Mesenchymal stem cell (in vitro differentiated cells and primary cell): ENCODE results near the gene PCDHGB1.
A peak's percentile ranks its signal among the peaks of the same experiment; 100 is the strongest.

Experiments
- DNase-seq: peaks from one replicate; pipeline ENCODE4 v3.0.0-alpha.2; 2013
- H2AFZ ChIP-seq: one replicate; pipeline ENCODE4 v1.6.1; 2013; ENCODE audit warnings: low read depth, mild to moderate bottlenecking, control low read depth, inconsistent platforms, low read length, moderate library complexity
- H2AK5ac ChIP-seq: 2 replicates; pipeline ENCODE4 v1.6.1; 2013; ENCODE audit warnings: low read length, moderate library complexity, mild to moderate bottlenecking, inconsistent platforms; ENCODE audit not compliant: severe bottlenecking
- H2BK120ac ChIP-seq: one replicate; pipeline ENCODE4 v1.6.1; 2013; ENCODE audit warnings: low read depth, mild to moderate bottlenecking, inconsistent platforms, low read length, moderate library complexity
- H2BK12ac ChIP-seq, 2 experiments: one replicate each; pipeline ENCODE4 v1.6.1; 2013; ENCODE audit warnings: inconsistent platforms in 2 of 2, low read length in 2 of 2, mild to moderate bottlenecking in 2 of 2, moderate library complexity in 2 of 2, control low read depth in 1 of 2
- H2BK15ac ChIP-seq: one replicate; pipeline ENCODE4 v1.6.1; 2013; ENCODE audit warnings: mild to moderate bottlenecking, low read depth, inconsistent platforms; ENCODE audit not compliant: poor library complexity, severe bottlenecking
- H2BK5ac ChIP-seq: 2 replicates; pipeline ENCODE4 v1.6.1; 2013; ENCODE audit warnings: low read depth, mild to moderate bottlenecking, low read length, control low read depth, inconsistent platforms; ENCODE audit not compliant: poor library complexity, severe bottlenecking
- H3K14ac ChIP-seq, 2 experiments: one replicate each; pipeline ENCODE4 v1.6.1; 2013; ENCODE audit warnings: inconsistent platforms in 2 of 2, low read length in 2 of 2, control low read depth in 1 of 2, mild to moderate bottlenecking in 1 of 2, moderate library complexity in 1 of 2
- H3K18ac ChIP-seq, 2 experiments: one replicate each; pipeline ENCODE4 v1.6.1; 2013; ENCODE audit warnings: inconsistent platforms in 2 of 2, low read length in 2 of 2, control low read depth in 1 of 2, low read depth in 1 of 2, mild to moderate bottlenecking in 1 of 2
- H3K23ac ChIP-seq, 2 experiments: one replicate each; pipeline ENCODE4 v1.6.1; 2013; ENCODE audit warnings: inconsistent platforms in 2 of 2, low read length in 2 of 2, mild to moderate bottlenecking in 2 of 2, moderate library complexity in 2 of 2, control low read depth in 1 of 2
- H3K27ac ChIP-seq: 2 replicates; pipeline ENCODE4 v1.5.1; 2013; ENCODE audit warnings: mild to moderate bottlenecking, moderate library complexity, low read length, control low read depth, inconsistent platforms; ENCODE audit not compliant: poor library complexity, severe bottlenecking
- H3K27me3 ChIP-seq, 2 experiments: 2 replicates each; pipeline versions ENCODE4 v1.6.1 to v1.7.0; 2013; ENCODE audit warnings: low read length in 2 of 2, mild to moderate bottlenecking in 2 of 2, moderate library complexity in 2 of 2, control low read depth in 1 of 2, inconsistent platforms in 1 of 2; ENCODE audit not compliant: control insufficient read depth in 1 of 2, insufficient read depth in 1 of 2
- H3K36me3 ChIP-seq, 2 experiments: 2 replicates each; pipeline versions ENCODE4 v1.6.1 to v1.7.0; 2013; ENCODE audit warnings: low read length in 2 of 2, control low read depth in 1 of 2, inconsistent platforms in 1 of 2, low read depth in 1 of 2, mild to moderate bottlenecking in 1 of 2; ENCODE audit not compliant: insufficient read depth in 2 of 2, control insufficient read depth in 1 of 2
- H3K4ac ChIP-seq, 2 experiments: one replicate each; pipeline ENCODE4 v1.6.1; 2013; ENCODE audit warnings: inconsistent platforms in 2 of 2, low read length in 2 of 2, mild to moderate bottlenecking in 2 of 2, moderate library complexity in 2 of 2, control low read depth in 1 of 2, low read depth in 1 of 2
- H3K4me1 ChIP-seq: 2 replicates; pipeline ENCODE4 v1.6.1; 2013; ENCODE audit warnings: low read depth, low read length, control low read depth; ENCODE audit not compliant: control insufficient read depth, insufficient read depth
- H3K4me2 ChIP-seq: 2 replicates; pipeline ENCODE4 v1.6.1; 2013; ENCODE audit warnings: low read length, mild to moderate bottlenecking, inconsistent platforms; ENCODE audit not compliant: poor library complexity, severe bottlenecking
- H3K4me3 ChIP-seq, 2 experiments: 2 replicates each; pipeline versions ENCODE4 v1.5.1 to v1.7.0; 2013; ENCODE audit warnings: low read length in 2 of 2, mild to moderate bottlenecking in 2 of 2, control low read depth in 1 of 2, low read depth in 1 of 2; ENCODE audit not compliant: insufficient read depth in 1 of 2
- H3K79me1 ChIP-seq: replicated peaks from 2 replicates; pipeline ENCODE4 v1.6.1; 2013; ENCODE audit warnings: mild to moderate bottlenecking, control low read depth, low read length, inconsistent platforms; ENCODE audit not compliant: poor library complexity, severe bottlenecking
- H3K9ac ChIP-seq: 2 replicates; pipeline ENCODE4 v1.7.0; 2013; ENCODE audit warnings: mild to moderate bottlenecking, low read length, moderate library complexity
- H3K9me3 ChIP-seq: 2 replicates; pipeline ENCODE4 v1.7.0; 2013; ENCODE audit warnings: mild to moderate bottlenecking, low read length; ENCODE audit not compliant: control insufficient read depth
- H4K8ac ChIP-seq: one replicate; pipeline ENCODE4 v1.6.1; 2013; ENCODE audit warnings: inconsistent platforms, mild to moderate bottlenecking, low read length, moderate library complexity
- H4K91ac ChIP-seq: one replicate; pipeline ENCODE4 v1.6.1; 2013; ENCODE audit warnings: mild to moderate bottlenecking, low read length, inconsistent platforms
- WGBS: methylation state at CpG from one replicate; pipeline ENCODE4 v1.1.7; 2013; ENCODE audit warnings: mixed read lengths; 5-methylcytosine and 5-hydroxymethylcytosine counted together

Gene PCDHGB1

DNA sequence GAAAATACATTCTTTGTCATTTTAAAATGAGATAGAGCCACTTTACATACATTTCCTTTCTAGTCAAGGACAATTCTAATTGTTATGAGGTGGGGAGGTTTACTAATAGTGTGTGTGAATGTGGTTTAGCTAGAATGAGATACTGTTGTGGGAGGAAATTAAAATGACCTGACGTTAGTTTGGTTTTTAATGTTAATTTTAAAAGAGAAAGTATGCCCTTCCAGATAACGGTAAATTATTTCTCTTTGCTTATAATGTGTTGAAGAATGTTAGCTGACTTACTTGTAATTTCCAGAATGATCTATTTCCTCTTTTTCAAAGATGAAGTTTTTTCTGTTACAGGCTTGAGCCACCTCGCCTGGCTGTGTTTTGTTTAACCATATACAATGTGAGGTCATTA, 27.6 kb upstream of the PCDHGB1 start:
- peaks cover 4% of the 10 kb centered on the region for H3K79me1 ChIP-seq
- H3K27me3 ChIP-seq = no peaks in the 10 kb centered on the region
- 100% methylated on average over 1 of the region's 3 CpGs for WGBS

DNA sequence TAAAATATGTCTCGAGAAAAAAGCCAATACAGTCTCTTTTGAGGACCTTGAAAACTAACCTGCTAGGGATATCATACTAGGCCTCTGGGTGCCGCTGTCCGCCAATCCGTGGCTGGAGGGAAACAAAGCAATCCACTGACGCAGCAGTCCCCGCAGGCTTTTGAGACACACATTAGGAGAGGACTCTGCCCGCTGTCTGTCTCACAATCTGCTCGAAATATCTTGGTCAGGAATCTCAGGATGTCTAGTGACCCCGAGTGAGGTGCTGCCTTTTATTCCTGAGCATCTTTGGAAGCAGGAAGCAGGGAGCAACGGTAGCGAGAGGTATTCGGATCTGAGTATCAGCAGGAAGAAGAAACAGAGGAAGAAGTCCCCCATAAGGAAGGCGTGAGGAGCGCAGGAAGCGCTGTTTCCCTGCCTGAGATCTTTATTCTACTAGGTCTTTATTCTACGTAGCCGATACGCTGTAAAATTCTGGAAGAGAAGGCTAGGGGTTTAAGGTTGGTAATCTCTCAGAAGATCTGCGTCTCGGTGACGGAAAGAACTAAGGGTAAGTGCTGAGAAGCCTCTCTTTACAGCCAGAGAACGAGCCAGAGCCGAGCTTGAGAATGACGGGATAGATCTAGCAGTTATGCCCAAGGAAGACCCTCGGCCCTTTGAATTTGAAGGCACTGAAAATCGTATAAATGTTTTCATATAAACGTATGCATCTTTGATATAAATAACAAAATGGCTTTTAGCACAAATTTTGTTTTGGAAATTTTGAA, 23.6 kb upstream of the PCDHGB1 start:
- H3K27ac ChIP-seq = no peak overlapping the region
- no peak overlapping the region for H2AFZ ChIP-seq
- peaks cover 23% of the 10 kb centered on the region for H3K9me3 ChIP-seq
- no peak overlapping the region for H3K4ac ChIP-seq
- H3K4me2 ChIP-seq = no peak overlapping the region
- no peak overlapping the region for H4K8ac ChIP-seq
- H2AK5ac ChIP-seq = no peak overlapping the region
- H4K91ac ChIP-seq = no peak overlapping the region
- H3K4me3 ChIP-seq = peak overlapping the region in 1 of 2 experiments; percentile 76
- H2BK15ac ChIP-seq = no peak overlapping the region
- no peaks in the 10 kb centered on the region for H3K4me1 ChIP-seq
- no peak overlapping the region for H3K18ac ChIP-seq
- no peak overlapping the region for H3K23ac ChIP-seq
- H3K27me3 ChIP-seq = no peaks in the 10 kb centered on the region
- H3K36me3 ChIP-seq = no peaks in the 10 kb centered on the region
- H3K9ac ChIP-seq = peak overlapping the region; percentile 86
- WGBS = 50% methylated on average over 24 of the region's 27 CpGs
- no peaks in the 10 kb centered on the region for H3K79me1 ChIP-seq
- no peak overlapping the region for H2BK12ac ChIP-seq
- H3K14ac ChIP-seq = no peak overlapping the region
- H2BK120ac ChIP-seq = no peak overlapping the region
- peak; percentile 35 for DNase-seq
- H2BK5ac ChIP-seq = no peak overlapping the region

More for the DNA sequence above, 27.6 kb upstream of the PCDHGB1 start:
- no peak for DNase-seq
- H3K4me1 ChIP-seq = no peaks in the 10 kb centered on the region
- H3K23ac ChIP-seq = no peak overlapping the region
- no peak overlapping the region for H4K91ac ChIP-seq
- H3K9ac ChIP-seq = no peak overlapping the region
- H3K9me3 ChIP-seq = peaks cover 37% of the 10 kb centered on the region
- H2AK5ac ChIP-seq = no peak overlapping the region
- H3K36me3 ChIP-seq = peaks cover 5 to 22% of the 10 kb centered on the region in 2 experiments
- H3K18ac ChIP-seq = no peak overlapping the region
- no peak overlapping the region for H3K27ac ChIP-seq
- no peak overlapping the region for H3K4me2 ChIP-seq
- H3K14ac ChIP-seq = no peak overlapping the region
- no peak overlapping the region for H2BK5ac ChIP-seq
- H2BK12ac ChIP-seq = no peak overlapping the region
- no peak overlapping the region for H2BK120ac ChIP-seq
- H2BK15ac ChIP-seq = no peak overlapping the region
- no peak overlapping the region for H3K4me3 ChIP-seq
- H3K4ac ChIP-seq = no peak overlapping the region
- H4K8ac ChIP-seq = no peak overlapping the region
- H2AFZ ChIP-seq = no peak overlapping the region

DNA sequence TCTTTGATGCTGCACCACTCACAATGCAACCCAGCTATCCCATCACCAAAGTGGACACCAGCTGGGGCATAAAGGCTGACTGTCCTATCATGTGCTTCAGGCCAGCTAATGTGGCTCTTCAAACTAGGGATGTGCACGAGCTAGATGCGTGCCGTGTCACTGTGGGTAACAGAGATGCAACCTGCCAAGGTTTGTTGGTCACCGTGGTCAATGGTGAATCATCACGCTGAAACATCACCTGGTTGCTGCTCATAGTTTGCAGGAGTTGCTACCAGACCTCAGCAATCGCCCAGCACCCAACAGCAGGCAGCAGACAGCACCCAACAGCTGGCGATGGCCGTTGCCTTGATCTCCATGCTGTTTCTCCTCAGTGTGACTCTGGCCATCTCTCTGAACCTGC, 21.7 kb upstream of the PCDHGB1 start:
- Histone ChIP-seq H2AK5ac (no peak overlapping the region), H3K14ac (no peak overlapping the region), H3K9me3 (peaks cover 29% of the 10 kb centered on the region), H3K79me1 (no peaks in the 10 kb centered on the region), H3K36me3 (no peaks in the 10 kb centered on the region), H3K23ac (no peak overlapping the region), H4K91ac (peak overlapping the region; percentile 54), H3K27ac (no peak overlapping the region), H2BK120ac (no peak overlapping the region), H3K4me1 (no peaks in the 10 kb centered on the region), H4K8ac (no peak overlapping the region), H2AFZ (no peak overlapping the region), H2BK12ac (no peak overlapping the region), H3K4me3 (no peak overlapping the region), H2BK5ac (no peak overlapping the region), H3K18ac (no peak overlapping the region), H2BK15ac (no peak overlapping the region), H3K4me2 (no peak overlapping the region), H3K9ac (no peak overlapping the region), H3K27me3 (no peaks in the 10 kb centered on the region), H3K4ac (no peak overlapping the region)
- DNase-seq = no peak
- 84% methylated on average over 8 of the region's 8 CpGs for WGBS

DNA sequence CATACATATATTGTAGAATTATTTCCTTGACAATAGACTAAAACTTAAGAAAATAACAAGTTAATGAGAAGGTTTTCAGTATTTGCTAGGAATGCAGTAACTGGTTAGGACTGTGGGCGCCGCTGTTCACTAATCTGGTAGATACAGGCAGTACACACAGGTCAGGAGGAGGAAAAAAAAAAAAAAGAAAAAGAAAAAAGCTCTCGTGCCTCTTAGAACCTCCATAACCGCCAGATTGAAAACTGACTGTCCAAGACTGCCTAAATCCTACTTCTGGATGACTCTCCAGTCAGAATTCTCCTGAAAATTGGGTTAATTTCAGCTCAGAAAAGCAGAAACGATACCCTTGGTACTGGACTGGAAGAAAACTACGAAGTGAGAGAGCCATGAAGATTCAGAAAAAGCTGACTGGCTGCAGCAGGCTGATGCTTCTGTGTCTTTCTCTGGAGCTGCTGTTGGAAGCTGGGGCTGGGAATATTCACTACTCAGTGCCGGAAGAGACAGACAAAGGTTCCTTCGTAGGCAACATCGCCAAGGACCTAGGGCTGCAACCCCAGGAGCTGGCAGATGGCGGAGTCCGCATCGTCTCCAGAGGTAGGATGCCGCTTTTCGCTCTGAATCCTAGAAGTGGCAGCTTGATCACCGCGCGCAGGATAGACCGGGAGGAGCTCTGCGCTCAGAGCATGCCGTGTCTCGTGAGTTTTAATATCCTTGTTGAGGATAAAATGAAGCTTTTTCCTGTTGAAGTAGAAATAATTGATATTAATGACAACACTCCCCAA, 19.4 kb upstream of the PCDHGB1 start, which contains the start of gene PCDHGA1:
Gene PCDHGA1 (plus strand): TSS at position 216 of the 782 bp plus-strand sequence.
- WGBS = 81% methylated on average over 18 of the region's 21 CpGs
- Histone ChIP-seq H4K8ac (no peak within 1 kb of the TSS), H3K79me1 (no peaks in the 10 kb centered on the region), H2BK5ac (no peak within 1 kb of the TSS), H2BK15ac (no peak within 1 kb of the TSS), H3K9ac (peak within 1 kb of the TSS; percentile 62), H3K27ac (no peak within 1 kb of the TSS), H3K9me3 (peaks cover 44% of the 10 kb centered on the region), H3K4ac (no peak within 1 kb of the TSS), H2BK12ac (no peak within 1 kb of the TSS), H2AK5ac (no peak within 1 kb of the TSS), H3K4me3 (peak within 1 kb of the TSS in 1 of 2 experiments; percentile 59), H3K27me3 (no peaks in the 10 kb centered on the region), H3K4me2 (no peak within 1 kb of the TSS), H3K23ac (no peak within 1 kb of the TSS), H3K14ac (no peak within 1 kb of the TSS), H2BK120ac (no peak within 1 kb of the TSS), H3K36me3 (no peaks in the 10 kb centered on the region), H4K91ac (no peak within 1 kb of the TSS), H2AFZ (no peak within 1 kb of the TSS), H3K18ac (no peak within 1 kb of the TSS), H3K4me1 (no peaks in the 10 kb centered on the region)
- DNase-seq = no peak
